Muscle of back (tissue), 13 donors: ENCODE data around the gene DNASE2B. TPM values are rescaled to one million over a fixed set of nuclear protein-coding genes. Genes with fewer than 3 reads are reported as not detected.

ENCODE experiments used
- DNase-seq, 3 donors: peaks; one replicate each; pipeline versions ENCODE4 v3.0.0 to v3.0.0-alpha.2; 2013
- long read RNA-seq, 9 donors: transcript quantifications; one replicate each; lab custom pipeline, GENCODE V29; 2026
- polyA plus RNA-seq, 10 donors: library from polyadenylated mRNA; unstranded; fragments of 120-200 nt; gene quantifications; one replicate each; pipeline ENCODE4 v1.2.1, GENCODE V29; 2013; ENCODE audit not compliant: insufficient read length in 10 of 10

Gene DNASE2B
- polyA plus RNA-seq, result under 1 TPM in 5 of 10 donors, not detected in 5; 0.12 to 0.21 (median 0.14) TPM
- long read RNA-seq, donor 1, result 0 reads
- long read RNA-seq, donor 2, result 0 reads
- long read RNA-seq, donor 3, result 0 reads
- long read RNA-seq, donor 4, result 0 reads
- long read RNA-seq, donor 5, result 0 reads
- long read RNA-seq, donor 6, result 0 reads
- long read RNA-seq, donor 7, result 0 reads
- long read RNA-seq, donor 8, result 0 reads
- long read RNA-seq, donor 9, result 0 reads

- DNase-seq, result peak in 2 of 3 donors; percentile 16 to 43
These were observed at the start of gene DNASE2B for GRCh38 chr1:84398175-84399155. Gene DNASE2B (plus strand): TSS chr1:84398484. CDS start chr1:84398565, 81 bp downstream.

GRCh38 chr1:84348759-84349158 is 49.5 kb upstream of the DNASE2B start:
- DNase-seq, result no peak

GRCh38 chr1:84350104-84350503 is 48.2 kb upstream of the DNASE2B start:
- no peak for DNase-seq

- no peak for DNase-seq
These were observed 47.7 kb upstream of the DNASE2B start for GRCh38 chr1:84350550-84350949.

- peak in 1 of 3 donors; percentile 78 for DNase-seq
These were observed 45.8 kb upstream of the DNASE2B start for GRCh38 chr1:84352298-84353106.

- peak in 1 of 3 donors; percentile 55 for DNase-seq
These were observed 44.6 kb upstream of the DNASE2B start for GRCh38 chr1:84353695-84354094.

- DNase-seq, result no peak
These were observed 42.7 kb upstream of the DNASE2B start for GRCh38 chr1:84355556-84355955.

- DNase-seq, result no peak
These were observed 41.4 kb upstream of the DNASE2B start for GRCh38 chr1:84356881-84357280.

- no peak for DNase-seq
These were observed 39.6 kb upstream of the DNASE2B start for GRCh38 chr1:84358695-84359094.

GRCh38 chr1:84360316-84360715 is 38.0 kb upstream of the DNASE2B start:
- no peak for DNase-seq

- no peak for DNase-seq
These were observed 36.5 kb upstream of the DNASE2B start for GRCh38 chr1:84361796-84362195.

- no peak for DNase-seq
These were observed 35.3 kb upstream of the DNASE2B start for GRCh38 chr1:84363019-84363418.

GRCh38 chr1:84363622-84364021 is 34.7 kb upstream of the DNASE2B start:
- no peak for DNase-seq

- DNase-seq, result peak in 1 of 3 donors; percentile 91
These were observed 32.8 kb upstream of the DNASE2B start for GRCh38 chr1:84365225-84366221.

GRCh38 chr1:84366786-84367185 is 31.5 kb upstream of the DNASE2B start:
- DNase-seq, result no peak

- no peak for DNase-seq
These were observed 31.1 kb upstream of the DNASE2B start for GRCh38 chr1:84367219-84367618.

- no peak for DNase-seq
These were observed 29.8 kb upstream of the DNASE2B start for GRCh38 chr1:84368441-84368840.

GRCh38 chr1:84370266-84370665 is 28.0 kb upstream of the DNASE2B start:
- no peak for DNase-seq

- no peak for DNase-seq
These were observed 27.4 kb upstream of the DNASE2B start for GRCh38 chr1:84370831-84371394.

- peak in 1 of 3 donors; percentile 20 for DNase-seq
These were observed 24.7 kb upstream of the DNASE2B start for GRCh38 chr1:84373436-84374141.
